Measurements from ENCODE around the gene KIAA1671.

DNA sequence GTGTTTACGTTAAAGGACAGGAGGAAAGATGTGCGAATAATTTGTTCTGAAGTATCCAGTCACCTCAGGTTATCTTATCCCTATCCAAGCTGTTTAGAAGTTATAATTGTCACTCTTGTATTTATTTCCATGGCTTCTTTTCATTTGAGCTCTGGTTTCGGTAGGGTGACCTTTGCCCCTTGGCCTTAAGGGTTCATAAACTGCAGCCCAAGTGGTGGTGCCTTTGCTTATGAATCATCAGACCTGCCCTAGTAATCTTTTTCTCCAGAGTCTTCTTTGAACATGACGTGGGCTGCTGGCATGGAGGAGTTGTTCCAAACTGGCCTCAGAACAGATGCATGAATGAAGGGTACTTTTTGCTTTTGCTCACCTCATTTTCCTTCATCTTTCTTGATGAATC is 240.6 kb downstream of the KIAA1671 start:
- TF ChIP-seq, protein P1, sequence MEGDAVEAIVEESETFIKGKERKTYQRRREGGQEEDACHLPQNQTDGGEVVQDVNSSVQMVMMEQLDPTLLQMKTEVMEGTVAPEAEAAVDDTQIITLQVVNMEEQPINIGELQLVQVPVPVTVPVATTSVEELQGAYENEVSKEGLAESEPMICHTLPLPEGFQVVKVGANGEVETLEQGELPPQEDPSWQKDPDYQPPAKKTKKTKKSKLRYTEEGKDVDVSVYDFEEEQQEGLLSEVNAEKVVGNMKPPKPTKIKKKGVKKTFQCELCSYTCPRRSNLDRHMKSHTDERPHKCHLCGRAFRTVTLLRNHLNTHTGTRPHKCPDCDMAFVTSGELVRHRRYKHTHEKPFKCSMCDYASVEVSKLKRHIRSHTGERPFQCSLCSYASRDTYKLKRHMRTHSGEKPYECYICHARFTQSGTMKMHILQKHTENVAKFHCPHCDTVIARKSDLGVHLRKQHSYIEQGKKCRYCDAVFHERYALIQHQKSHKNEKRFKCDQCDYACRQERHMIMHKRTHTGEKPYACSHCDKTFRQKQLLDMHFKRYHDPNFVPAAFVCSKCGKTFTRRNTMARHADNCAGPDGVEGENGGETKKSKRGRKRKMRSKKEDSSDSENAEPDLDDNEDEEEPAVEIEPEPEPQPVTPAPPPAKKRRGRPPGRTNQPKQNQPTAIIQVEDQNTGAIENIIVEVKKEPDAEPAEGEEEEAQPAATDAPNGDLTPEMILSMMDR (IDR thresholded peaks at IDR 0.05): no peak
- no peak for TF ChIP-seq EZH2 (IDR thresholded peaks at IDR 0.05; ENCODE audit: borderline replicate concordance, insufficient read depth, low read depth, low read length, poor library complexity, severe bottlenecking)
